ENCODE measurements around the gene KRTAP12-2.

The KRTAP12-2 gene

DNA sequence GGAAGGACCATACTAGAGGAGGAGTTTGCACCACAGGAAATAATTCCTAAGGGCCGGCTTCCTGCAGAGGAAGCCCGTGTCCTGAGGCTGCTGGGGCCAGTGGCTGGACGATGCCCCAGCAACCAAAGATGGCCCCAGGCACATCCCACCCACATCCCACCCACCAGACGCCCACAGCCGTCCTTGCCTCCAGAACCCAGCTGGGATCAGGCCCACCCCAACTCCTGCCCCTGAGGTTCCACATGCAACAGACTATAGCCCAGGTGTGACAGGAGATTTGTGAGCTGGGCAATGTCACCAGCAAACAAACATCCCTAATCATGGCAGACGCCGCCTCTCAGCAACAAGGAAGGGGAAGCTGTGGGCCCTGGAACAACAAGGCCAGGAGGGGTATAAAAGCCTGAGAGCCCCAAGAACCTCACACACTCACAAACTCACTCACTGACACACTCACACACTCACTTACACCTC lies 40.0 kb downstream of the KRTAP12-2 start, which contains the start of gene KRTAP10-9:
TSS of gene KRTAP10-9 (plus strand) at position 421 of the 471 bp plus-strand sequence. CDS start 79 bp downstream, outside the sequence.
- DNase-seq (ENCODE audit: low spot score), result no peak

DNA sequence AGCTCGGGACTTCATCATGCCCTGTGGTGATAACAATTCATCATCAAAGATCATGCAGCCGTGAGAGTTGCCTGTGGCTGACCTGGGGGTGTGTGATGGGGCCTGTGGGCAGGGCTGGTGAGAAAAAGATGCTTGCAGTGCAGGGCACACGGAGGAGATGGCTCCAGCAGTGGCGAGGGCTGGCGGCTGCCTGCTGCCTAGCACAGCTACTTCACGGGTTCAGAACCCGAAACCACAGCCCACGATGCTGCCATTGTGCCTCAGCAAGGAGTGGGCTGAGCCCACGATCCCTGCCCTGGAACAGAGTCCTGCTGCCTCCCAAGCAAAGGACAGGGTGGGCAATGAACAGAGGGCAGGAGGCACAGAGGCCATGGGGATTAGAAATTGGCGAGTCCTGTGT lies 40.5 kb downstream of the KRTAP12-2 start:
- DNase-seq (ENCODE audit: low spot score), result no peak

DNA sequence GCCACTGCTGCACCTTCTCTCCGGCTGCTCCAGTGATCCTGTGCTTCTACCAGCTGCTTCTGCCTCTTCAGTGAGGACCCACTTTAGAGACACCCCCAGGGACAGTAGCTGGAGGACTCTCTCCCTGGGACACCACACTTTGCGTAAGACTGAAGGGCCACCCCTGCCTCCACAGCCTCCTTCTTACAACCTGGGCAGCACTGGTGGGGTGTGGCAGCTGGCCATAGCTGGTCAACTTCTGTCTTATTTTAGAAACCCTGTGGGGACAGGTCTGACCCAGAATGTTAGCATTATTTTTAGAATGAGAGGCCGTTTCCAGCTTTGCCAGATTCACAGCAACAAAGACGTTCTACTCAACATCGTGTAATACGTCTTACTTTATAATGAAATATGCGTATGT lies 41.0 kb downstream of the KRTAP12-2 start:
- no peak for DNase-seq (ENCODE audit: low spot score)

DNA sequence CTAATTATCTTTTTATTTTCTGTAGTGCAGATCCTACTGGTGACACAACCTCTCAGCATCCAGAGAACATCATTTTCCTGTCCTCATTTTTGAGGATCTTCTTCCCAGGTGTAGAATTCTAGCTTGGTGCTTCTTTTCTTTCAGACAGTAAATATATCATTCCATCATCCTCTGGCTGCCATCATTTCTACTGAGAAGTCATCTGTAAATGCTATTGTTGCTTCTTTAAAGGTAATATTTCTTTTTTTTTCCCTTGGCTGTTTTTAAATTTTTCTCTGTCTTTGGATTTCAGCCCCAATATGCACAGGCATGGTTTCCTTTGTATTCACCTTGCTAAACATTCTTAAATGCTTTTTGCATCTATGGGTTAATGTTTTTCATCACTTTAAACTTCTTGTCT lies 43.2 kb downstream of the KRTAP12-2 start:
- no peak for DNase-seq (ENCODE audit: low spot score)

DNA sequence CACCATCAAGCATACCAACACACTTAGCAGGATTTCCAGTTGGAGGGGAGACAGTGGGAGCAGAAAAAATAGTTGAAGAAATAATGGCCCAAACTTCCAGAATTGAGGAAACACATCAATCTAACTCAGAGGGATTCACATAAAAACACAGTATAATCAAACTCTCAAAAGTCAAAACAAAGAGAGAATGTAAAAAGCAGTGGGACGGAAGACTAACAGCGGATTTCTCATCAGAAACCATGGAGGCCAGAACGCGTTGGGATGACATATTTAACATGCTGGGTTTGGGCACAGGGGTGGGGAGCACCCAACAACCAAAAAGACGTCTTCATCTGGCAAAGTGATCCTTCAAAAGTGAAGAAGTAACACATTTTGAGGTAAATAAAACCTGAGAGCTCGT lies 46.8 kb downstream of the KRTAP12-2 start:
- no peak for DNase-seq (ENCODE audit: low spot score)

DNA sequence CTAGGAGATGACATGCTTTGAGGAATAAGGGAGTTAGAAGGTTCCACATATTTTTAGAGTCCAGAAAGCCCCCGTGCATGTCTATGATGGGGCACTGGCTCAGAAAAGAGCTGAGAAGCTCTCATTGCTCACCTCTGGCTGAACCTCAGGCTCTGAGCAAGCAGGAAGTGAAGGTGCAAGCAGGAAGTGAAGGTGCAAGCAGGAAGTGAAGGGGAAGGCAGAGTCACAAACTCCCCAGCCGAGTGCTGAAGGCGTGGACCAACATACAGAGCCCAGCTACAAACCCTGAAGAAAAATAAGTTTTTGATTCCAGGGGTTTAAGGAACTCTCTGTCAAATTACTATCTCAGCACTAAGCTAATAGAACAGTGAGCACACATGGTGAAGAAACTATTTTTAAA lies 47.8 kb downstream of the KRTAP12-2 start:
- no peak for DNase-seq (ENCODE audit: low spot score)

DNA sequence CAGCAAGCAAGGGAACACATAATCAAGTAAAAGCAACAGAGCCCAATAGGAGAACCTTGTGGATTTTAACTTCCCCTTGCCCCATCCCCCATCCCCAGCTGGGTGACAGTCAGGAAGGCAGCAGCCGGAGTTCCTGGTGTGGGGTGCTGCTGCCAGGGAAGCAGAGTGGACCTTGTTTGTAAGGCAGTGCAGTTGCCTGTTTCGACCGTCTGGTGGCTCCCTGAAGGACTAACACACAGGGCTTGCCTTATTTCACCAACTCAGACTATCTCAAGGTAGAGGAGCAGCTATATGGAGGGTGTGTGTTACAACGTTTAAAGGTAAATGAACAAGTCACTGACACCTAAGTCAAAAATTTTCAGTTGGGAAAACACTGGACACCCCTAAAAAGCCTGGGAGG lies 48.2 kb downstream of the KRTAP12-2 start:
- DNase-seq (ENCODE audit: low spot score), result no peak

DNA sequence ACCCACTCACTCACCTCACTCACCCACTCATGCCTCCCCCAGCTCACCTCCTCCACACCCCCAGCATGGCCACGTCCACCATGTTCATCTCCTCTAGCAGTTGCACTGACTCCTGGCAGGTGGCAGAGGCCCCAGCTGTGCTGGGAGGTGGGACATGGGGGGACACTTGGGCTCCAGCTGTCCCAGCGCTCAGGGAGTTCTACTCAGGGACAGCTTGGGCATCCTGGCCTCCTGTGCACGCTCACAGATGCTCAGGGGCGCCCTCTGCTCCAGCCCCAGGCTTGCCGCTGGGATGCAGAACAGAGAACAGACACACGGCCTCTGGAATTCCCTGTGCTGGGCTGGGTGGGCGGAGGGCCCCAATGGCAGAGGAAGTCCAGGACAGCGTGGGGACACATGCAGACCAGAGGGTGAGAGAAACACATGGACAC lies 49.6 kb downstream of the KRTAP12-2 start:
- no peak for DNase-seq (ENCODE audit: low spot score)

DNA sequence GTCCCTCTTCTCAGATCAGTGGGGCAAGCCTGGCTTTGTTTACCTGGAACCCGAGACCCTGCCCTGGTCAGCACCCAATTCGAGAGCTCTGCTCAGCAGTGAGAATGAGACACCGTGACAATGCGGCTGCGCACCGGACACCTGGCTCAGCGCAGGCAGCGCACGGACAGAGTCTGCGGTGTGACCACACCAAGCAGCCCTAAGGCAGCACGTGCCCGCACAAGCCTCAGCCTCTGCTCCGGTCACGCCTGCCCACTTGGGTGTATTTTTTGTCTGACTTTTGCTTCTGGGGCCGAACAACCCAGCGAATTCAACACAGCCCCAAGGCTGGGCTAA lies 50.2 kb downstream of the KRTAP12-2 start:
- DNase-seq (ENCODE audit: low spot score), result no peak

Measured in hematopoietic multipotent progenitor cell treated with erythropoietin and hydrocortisone succinate and interleukin-3 and kit ligand, for 17 days (in vitro differentiated cells).